Measurements from ENCODE around the gene PLCE1. TPM values are rescaled to one million over a fixed set of nuclear protein-coding genes. Genes with fewer than 3 reads are reported as not detected.

The PLCE1 gene
- total RNA-seq, 1 donor = 0.43 TPM

- no peak for DNase-seq (ENCODE audit: low read depth)
- TF ChIP-seq CTCF (IDR thresholded peaks at IDR 0.05; ENCODE audit: insufficient read depth, low read depth, low read length) = no peak
- no peak overlapping the region for H3K4me3 ChIP-seq (ENCODE audit: low read depth, low read length)
Measured at GRCh38 chr10:94041206-94041605, 47.5 kb downstream of the PLCE1 start.

- no peak for TF ChIP-seq CTCF (IDR thresholded peaks at IDR 0.05; ENCODE audit: insufficient read depth, low read depth, low read length)
- no peak overlapping the region for H3K4me3 ChIP-seq (ENCODE audit: low read depth, low read length)
- DNase-seq (ENCODE audit: low read depth) = peak; percentile 11
Measured at GRCh38 chr10:94042001-94042833, 48.5 kb downstream of the PLCE1 start.

GRCh38 chr10:94042834-94043175, 49.1 kb downstream of the PLCE1 start:
- no peak overlapping the region for H3K4me3 ChIP-seq (ENCODE audit: low read depth, low read length)
- no peak for DNase-seq (ENCODE audit: low read depth)

More at GRCh38 chr10:94042834-94043175, 49.1 kb downstream of the PLCE1 start:
- TF ChIP-seq CTCF (IDR thresholded peaks at IDR 0.05; ENCODE audit: insufficient read depth, low read depth, low read length) = no peak

Other genes starting within 250 kb of the PLCE1 start
- not detected in 2 replicates for gene LGI1, start 236.0 kb upstream of the PLCE1 start, total RNA-seq
- 3.5 and 5.2 TPM in 2 replicates for gene SLC35G1, start 100.0 kb upstream of the PLCE1 start, total RNA-seq